Stimulated activated CD4-positive, alpha-beta T cell treated with anti-CD3 and anti-CD28 coated beads, Interleukin-12 subunit alpha, Interleukin-12 subunit beta, amount 100 ng/mL, for 24 hours (primary cell): ENCODE data around the gene PRKCA.
"Not testable (repeated sequence)": the region's sequence is repeated elsewhere in the genome, so short reads cannot be mapped to it uniquely, and the experiment has no call there.

Experiments
- DNase-seq, 2 experiments: peaks; one replicate each; pipeline ENCODE4 v3.0.0-alpha.2; 2020; ENCODE audit warnings: low read depth in 2 of 2

Gene PRKCA

GRCh38 chr17:66301864-66302741 is at the start of gene PRKCA:
TSS of gene PRKCA (plus strand) at chr17:66302613.
- peak; percentile 48 to 53 for DNase-seq

GRCh38 chr17:66253458-66253857 is 49.0 kb upstream of the PRKCA start:
- DNase-seq = not testable (repeated sequence)

DNA sequence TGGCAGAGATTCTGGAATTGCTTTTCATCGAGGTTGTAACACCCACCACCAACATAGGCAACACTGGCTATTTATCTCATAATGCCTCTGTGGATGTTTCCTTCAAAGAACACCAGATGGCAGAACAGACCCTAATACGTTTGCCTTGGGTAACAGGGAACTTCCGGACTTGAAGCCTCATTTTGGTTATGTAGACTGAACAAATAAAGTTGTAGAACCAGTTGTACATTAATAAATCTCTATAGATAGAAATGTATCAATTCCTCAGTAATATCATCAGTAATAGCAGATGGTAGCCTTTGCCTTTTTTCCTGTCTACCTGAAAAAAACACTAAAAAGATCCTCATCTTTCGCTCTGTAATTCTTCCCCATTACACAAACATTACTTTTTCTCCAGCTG is 47.3 kb upstream of the PRKCA start:
- no peak for DNase-seq

GRCh38 chr17:66255527-66255971 is 46.9 kb upstream of the PRKCA start:
- no peak for DNase-seq

DNA sequence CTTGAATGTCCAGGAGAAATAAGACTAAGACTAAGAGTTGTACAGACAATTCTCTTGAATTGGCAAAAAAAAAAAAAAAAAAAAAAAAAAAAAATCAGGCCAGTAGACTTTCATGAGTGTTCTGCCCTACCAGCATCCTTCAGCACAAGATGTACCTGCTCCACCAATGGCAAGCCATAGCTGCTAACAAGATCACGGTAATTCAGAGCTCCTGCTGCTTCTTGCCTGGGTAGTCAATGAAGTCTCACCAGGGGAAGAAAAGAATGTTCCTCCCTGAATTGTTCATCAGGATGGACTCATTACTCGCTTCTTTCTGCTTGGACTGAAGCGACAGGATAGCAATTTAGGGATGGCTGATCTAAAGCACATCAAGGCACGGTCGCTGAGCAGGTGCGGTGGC is 42.1 kb upstream of the PRKCA start:
- no peak for DNase-seq

DNA sequence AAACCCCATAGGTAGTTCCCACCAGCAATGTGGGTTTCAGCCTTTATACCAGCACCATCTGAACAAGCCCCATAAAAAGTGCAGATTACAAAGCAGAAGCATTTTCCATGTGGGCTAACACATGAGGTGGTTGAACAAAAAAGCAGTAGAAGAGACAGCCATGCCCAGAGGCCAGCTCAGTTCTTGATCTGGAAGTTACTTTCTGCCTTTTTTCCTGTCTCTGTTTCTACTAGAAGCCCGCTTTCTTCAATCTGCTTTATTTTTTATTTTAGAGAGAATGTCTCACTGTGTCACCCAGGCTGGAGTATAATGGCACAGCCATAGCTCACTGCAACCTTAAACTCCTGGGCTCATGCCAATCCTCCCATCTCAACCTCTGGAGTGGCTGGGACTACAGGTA is 41.7 kb upstream of the PRKCA start:
- DNase-seq = no peak

DNA sequence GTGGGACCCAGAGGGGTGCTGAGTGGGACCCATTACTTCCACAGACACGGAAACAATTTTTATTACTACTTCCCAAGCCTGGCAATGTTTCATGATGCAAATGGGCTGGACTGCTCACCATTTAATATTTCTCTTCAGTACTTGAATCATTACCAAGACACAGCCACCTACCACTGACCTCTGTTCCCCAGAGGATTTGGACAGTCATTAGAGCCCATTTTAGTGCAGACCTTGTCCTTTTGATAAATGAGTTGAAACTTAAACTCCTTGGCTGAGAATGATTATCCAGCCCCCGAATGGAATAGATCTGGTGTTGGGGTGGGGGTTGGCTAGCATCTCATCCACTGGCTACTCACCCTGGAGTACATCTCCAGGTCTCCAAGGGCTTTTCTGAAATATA is 39.6 kb upstream of the PRKCA start:
- DNase-seq = no peak

DNA sequence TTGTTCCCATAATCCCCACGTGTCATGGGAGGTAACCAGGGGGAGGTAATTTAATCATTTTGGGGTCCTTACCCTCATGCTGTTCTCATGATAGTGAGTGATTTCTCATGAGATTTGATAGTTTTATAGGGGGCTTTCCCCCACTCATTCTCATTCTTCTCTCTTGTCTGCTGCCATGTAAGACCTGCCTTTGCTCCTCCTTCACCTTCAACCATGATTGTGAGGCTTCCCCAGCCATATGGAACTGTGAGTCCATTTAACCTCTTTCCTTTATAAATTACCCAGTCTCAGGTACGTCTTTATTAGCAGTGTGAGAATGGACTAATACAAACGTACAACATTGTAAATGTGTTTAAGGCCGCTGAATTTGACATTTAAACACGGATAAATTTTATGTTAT is 37.7 kb upstream of the PRKCA start:
- DNase-seq = no peak

DNA sequence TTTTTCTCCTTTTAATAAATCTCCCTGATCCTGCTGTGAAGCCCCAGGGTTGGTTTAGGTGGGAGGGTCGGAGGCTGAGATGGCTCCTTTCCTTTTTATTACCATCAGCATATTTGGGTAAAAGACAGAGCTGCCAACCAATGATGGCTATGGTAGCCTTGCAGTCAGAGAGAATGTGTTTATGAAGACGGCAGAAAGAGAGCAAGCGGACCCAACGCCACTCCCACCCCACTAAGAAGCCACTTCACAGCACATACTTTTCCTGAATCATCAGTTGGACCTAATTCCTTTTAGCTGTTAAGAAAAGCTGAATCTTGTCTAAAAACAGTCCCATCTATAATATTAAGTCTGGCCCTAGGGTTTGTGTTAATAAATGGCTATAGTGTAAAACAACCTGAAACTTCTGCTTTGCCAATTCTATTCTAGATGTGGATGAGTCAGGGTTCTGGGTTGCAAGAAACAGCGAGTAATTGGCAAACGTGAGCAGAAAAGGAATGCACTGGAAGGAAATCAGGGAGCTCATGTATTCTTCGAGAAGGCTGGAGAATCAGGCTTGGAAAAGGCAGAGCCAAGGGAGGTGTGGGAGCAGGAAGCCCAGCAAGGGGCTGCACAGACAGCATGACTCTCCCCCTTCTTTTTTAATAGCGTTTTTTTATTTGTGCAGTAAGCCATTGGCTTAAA is 34.0 kb upstream of the PRKCA start:
- DNase-seq = no peak

- no peak for DNase-seq
Measured at GRCh38 chr17:66270106-66270505, 32.3 kb upstream of the PRKCA start.

GRCh38 chr17:66271512-66271911 is 30.9 kb upstream of the PRKCA start:
- no peak for DNase-seq

DNA sequence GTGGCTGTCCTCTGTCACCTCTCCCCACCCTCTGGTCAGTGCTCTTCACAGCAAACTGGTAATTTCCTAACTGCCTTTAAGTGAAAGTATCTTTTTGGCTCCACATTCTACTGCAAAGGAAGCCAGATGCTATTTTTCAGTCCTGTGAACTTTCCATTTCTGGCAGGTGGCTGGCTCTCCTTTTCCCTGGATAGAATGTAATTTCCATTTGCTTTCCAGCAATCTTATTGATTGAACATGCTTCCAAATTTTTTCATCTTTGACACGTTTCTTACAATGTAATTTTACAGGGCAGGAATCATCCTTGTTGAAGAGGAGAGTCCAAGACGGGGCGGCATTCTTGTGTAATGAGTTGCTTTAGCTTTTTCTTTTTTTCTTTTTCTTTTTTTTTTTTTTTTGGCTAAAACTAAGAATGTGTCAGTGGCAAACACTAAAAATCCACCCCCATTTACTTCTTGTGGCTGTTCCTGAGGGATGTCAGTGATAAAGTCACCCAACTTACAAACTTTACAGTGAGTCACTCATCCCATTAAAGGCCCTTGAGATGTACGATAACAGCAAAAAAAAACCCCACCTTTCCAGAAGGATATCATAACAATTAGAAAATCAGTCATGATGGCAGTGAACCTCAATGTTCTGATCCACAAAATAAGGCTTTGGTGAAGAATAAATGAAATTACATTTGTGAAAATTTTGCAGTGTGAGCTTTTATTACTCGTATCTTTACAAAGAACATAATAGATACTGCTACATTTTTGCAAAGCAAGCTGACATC is 29.4 kb upstream of the PRKCA start:
- DNase-seq = no peak

DNA sequence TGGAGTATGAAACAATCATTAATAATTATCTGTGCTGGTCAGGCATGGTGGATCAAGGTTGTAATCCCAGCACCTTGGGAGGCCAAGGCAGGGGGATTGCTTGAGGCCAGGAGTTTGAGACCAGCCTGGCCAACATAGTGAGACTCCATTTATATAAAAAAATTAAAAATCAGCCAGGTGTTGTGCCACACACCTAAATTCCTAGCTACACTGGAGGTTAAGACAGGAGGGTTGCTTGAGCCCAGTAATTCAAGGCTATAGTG is 28.9 kb upstream of the PRKCA start:
- no peak for DNase-seq

- DNase-seq = no peak
Measured at GRCh38 chr17:66275651-66276050, 26.8 kb upstream of the PRKCA start.

DNA sequence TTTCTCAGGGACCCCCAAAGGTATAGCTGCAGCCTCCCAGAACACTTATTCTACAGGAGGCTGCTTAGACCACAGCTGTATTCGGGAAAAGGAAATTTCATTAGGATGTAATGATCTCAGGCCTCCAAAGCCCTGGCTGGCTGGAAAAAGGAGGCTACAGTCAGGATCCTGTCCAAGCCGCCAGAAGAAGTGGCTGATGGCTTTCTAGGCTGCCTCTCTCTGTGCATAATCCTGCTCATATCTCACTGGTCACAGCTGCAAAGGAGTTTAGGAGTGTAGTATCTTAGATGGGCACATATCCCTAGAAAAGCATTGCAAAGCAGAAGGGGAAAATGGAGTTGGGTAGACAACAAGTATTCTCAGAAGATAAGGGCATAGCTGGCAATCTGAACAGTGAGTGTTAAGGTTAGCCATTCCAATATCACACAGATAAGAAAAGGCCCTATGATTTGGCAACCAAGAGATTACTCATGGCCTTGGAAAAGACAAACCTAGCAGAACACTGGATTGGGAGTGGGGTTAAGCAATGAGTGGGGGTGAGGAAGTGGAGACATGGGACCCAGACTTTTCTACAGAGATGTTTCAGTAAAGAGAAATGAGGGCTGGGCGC is 26.0 kb upstream of the PRKCA start:
- DNase-seq = no peak

DNA sequence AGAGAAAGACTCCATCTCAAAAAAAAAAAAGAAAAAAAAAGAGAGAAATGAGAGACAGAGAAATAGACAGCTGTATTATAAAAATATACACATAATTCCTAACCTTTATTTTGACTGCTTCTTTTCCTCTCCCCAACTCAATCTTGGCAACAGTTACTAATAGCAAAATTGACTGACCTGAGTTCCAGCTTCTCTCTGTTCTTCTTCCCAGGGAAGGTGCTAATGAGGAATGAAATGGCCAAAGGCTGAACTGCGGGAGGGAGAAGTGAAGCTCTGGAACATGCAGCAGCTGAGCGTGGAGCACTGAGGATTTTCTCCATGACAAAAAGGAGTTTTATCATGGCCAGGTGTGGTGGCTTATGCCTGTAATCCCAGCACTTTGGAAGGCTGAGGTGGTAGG is 25.2 kb upstream of the PRKCA start:
- DNase-seq = no peak

GRCh38 chr17:66281661-66282369 is 20.6 kb upstream of the PRKCA start:
- no peak for DNase-seq

GRCh38 chr17:66283296-66283934 is 19.0 kb upstream of the PRKCA start:
- no peak for DNase-seq

- no peak for DNase-seq
Measured at GRCh38 chr17:66283971-66284370, 18.4 kb upstream of the PRKCA start.

- DNase-seq = no peak
Measured at GRCh38 chr17:66285149-66285548, 17.3 kb upstream of the PRKCA start.

DNA sequence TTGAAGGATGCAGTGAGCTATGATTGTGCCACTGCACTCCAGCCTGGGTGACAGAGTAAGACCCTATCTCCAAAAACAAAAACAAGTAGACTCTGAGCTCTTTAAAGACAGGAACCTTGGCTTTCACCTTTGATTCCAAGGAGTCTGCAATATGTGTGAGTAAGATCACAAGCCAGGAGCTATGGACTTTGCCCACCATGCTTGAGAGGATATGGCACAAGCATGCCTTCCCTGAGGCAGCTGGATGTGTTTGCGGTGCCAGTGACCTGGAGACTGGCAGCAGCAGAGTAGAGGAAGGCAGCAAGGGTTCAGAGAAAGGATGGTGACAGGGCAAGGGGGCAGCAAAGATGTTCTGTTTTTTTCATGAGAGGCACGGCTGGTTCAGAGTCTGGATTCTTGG is 14.5 kb upstream of the PRKCA start:
- no peak for DNase-seq
